ENCODE results near the gene TCAIM.

Gene TCAIM

DNA sequence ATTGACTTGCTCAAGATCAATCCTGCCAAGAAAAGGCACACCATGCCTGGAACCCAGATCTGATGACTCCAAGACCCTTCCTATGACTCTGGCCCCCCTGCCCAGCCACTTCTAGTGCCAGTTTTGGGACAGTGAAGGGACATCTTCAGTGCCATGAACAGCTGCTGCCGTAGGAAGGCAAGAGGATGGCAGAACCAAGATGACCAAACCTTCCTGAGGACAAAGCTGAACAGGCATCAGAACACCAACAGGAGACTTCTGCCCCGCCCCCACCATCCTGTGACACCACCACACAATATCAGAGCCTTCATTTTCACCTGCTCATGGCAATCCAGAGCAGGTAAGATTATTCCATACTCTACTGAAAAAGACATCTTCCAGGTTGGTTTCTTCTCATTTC lies 105.9 kb downstream of the TCAIM start:
- in situ Hi-C loops (cut with MboI; ENCODE audit: low sequenced_read_pairs), result no loop called here

- in situ Hi-C loops (cut with MboI; ENCODE audit: low sequenced_read_pairs), result no loop called here
These were observed 106.5 kb downstream of the TCAIM start for GRCh38 chr3:44444896-44445691.

- in situ Hi-C loops (cut with MboI; ENCODE audit: low sequenced_read_pairs), result no loop called here
These were observed 107.2 kb downstream of the TCAIM start for GRCh38 chr3:44445786-44446185.

DNA sequence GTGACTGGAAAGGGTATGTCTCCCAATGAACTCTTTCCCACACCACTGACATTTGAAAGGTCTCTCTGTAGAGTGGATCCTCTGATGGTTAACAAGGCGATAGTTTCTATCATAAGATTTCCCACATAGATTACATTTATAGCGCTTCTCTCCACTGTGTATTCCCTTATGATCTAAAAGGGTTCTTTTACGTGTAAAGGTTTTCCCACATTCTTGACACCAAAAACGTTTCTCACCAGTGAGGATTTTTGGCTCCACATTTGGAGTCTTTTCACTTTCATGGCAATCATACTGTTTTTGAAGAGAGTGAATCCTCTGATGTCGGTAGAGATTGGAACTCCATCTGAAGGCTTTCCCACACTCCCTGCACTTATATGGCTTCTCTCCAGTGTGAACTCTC lies 108.4 kb downstream of the TCAIM start:
- in situ Hi-C loops (cut with MboI; ENCODE audit: low sequenced_read_pairs), result no loop called here

DNA sequence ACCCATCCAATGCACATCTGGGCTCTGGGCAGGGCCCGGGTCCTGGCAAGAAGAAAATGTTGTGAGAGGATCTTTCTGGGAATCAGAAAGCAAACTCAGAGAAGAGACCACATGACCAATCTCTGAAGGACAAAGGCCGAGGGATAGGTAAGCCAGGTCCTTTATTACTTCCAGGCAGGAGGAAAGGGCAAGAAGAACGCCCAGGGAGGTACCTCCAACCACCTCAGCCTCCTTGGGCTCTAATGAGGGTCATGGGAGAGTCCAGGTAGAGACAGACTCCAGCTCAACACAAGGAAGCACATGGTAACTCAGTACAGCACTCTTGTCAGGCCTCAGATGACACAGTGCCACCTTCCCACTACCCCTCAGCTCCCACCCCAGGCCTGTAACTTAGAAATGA lies 112.9 kb downstream of the TCAIM start:
- in situ Hi-C loops (cut with MboI; ENCODE audit: low sequenced_read_pairs), result no loop called here

DNA sequence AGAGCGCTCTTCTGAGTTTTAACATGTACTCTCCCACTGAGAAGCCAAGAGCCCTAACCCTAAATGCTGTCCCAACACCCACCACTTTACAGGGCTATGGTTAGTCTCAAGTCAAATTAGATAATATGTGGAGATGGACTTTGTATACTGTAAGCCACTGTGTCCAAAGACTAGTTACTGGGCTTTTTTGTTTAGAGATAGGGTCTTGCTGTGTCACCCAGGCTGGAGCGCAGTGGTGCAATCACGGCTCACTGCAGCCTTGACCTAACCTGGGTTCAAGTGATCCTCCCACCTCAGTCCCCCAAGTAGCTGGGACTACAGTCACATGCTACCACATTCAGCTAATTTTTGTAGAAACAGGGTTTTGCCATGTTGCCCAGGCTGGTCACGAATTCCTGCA lies 115.7 kb downstream of the TCAIM start:
- in situ Hi-C loops (cut with MboI; ENCODE audit: low sequenced_read_pairs), result no loop called here

- in situ Hi-C loops (cut with MboI; ENCODE audit: low sequenced_read_pairs), result no loop called here
These were observed 116.8 kb downstream of the TCAIM start for GRCh38 chr3:44455318-44455717.

All from HL-60/S4 (cell line).